GM20431 (cell line): Measurements from ENCODE around the gene SYNGR3.
"Not testable (repeated sequence)": the region's sequence is repeated elsewhere in the genome, so short reads cannot be mapped to it uniquely, and the experiment has no call there.

Experiments
- in situ Hi-C: fragments of 300-500 bp; cut with MseI, MboI; formaldehyde crosslinking; loops from one replicate; pipeline ENCODE4 v1.15.0; 2020; ENCODE audit warnings: low sequenced_read_pairs; ENCODE audit not compliant: unreplicated experiment

Gene SYNGR3

DNA sequence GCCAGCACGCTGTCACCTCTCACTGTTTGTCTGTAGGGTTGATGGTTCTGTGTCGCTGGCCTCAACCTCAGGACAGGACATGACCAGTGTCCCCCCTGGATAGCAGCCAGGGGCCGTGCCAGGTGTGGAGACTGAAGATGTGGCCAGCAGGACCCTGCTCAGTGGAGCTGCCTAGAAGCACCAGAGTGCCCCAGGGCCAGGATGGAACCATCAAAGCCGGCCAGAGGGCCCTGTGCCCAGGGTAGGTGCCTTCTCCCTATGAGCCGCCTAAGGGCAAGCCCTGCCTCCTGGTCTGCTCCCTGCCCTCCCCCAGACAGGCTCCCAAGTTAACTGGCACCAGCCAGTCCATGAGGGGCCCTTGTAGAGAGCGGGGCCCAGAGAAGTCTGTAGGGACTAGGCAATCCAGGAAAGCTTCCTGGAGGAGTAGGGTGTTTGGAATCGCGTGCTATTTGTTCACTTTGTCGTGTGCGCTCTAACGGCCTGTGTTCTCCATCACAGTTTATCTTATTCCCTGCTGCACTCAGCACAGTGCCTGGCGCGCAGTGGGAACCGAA, 31.0 kb upstream of the SYNGR3 start:
- in situ Hi-C loops, result no loop called here

DNA sequence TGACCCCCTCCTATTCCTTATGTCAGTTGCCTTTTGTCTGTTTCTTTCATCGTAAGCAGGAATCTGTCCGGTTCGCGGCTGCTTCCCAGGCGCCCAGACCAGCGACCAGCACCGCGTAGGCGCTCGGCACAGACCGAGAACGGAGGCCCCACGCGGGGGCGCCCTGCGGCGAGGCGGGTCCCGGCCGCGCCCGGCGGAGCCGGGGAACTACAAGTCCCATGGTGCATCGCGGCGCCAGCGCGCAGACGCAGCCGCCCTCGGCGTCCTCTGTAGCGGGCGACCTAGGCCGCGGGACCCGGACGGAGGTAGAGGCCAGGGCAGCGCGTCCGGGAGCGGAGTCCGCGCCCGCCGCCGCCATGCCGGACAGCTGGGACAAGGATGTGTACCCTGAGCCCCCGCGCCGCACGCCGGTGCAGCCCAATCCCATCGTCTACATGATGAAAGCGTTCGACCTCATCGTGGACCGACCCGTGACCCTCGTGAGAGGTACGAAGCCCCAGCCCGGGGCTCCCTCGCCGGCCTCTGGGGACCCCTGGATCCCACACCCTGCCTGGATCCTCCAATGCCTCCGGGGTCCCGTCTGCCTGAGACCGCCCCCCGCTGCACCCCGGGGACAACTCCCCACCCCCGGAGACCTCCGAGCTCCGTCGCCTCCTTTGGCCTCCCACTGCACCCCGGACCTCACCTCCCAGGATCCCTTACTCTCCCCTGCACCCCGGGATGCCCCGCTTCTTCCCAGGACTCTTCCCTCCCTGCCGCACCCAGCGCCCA, 30.3 kb upstream of the SYNGR3 start, which contains the start of gene NDUFB10:
Gene NDUFB10, plus strand, starts transcription at position 270 of the 771 bp plus-strand sequence. Its CDS starts 87 bp downstream, at position 357.
- in situ Hi-C loops, result no loop called here

DNA sequence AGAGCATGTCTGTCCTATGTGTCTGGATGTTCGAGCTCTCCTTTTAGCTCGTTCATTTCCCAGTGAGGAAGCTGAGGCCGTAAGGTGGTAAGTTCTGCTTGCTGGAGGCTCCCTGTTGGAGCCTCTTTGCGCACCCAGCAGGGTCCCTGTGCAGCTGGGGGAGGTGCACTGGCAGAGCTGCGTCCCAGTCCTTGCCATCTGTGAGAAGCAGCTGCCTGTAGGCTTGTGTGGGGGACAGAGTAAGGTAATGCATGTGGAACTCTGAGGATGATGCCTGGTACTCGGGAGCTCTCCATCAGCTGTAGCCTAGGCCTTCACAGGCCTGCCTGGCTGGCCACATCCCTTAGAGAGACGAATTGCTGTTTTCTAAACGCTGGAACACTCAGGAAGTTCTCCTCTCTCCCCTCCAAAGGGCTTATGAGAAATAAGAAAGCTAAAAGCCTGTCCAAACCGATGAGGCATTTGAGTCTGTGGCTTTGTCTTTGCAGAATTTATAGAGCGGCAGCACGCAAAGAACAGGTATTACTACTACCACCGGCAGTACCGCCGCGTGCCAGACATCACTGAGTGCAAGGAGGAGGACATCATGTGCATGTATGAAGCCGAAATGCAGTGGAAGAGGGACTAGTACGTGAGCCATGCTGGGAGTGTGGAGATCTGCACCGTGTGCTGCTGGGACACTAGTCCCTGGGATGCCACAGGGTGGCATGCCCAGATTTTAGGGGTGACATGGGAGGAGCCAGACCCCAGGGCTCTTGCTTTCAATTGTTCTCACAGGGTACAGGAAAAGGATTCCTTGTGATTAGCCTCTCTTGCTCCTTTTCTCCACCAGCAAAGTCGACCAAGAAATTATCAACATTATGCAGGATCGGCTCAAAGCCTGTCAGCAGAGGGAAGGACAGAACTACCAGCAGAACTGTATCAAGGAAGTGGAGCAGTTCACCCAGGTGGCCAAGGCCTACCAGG, 28.8 kb upstream of the SYNGR3 start:
- in situ Hi-C loops, result no loop called here

DNA sequence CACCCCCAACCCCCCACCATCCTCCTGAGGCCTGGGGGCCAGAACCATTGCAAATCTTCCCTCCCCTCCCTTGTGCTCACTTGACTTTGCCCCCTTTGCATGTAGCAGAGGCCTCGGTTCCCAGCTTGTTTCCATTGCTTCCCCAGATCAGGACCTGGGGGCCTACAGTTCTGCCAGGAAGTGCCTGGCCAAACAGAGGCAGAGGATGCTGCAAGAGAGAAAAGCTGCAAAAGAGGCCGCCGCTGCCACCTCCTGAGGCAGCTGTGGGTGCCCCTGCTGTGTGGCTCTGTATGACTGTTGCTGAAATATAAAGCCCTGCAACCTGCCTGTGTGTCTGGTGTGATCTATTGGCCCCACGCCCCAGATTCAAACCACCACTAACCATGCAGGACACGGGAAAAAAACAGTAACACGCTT, 28.1 kb upstream of the SYNGR3 start:
- in situ Hi-C loops, result no loop called here

DNA sequence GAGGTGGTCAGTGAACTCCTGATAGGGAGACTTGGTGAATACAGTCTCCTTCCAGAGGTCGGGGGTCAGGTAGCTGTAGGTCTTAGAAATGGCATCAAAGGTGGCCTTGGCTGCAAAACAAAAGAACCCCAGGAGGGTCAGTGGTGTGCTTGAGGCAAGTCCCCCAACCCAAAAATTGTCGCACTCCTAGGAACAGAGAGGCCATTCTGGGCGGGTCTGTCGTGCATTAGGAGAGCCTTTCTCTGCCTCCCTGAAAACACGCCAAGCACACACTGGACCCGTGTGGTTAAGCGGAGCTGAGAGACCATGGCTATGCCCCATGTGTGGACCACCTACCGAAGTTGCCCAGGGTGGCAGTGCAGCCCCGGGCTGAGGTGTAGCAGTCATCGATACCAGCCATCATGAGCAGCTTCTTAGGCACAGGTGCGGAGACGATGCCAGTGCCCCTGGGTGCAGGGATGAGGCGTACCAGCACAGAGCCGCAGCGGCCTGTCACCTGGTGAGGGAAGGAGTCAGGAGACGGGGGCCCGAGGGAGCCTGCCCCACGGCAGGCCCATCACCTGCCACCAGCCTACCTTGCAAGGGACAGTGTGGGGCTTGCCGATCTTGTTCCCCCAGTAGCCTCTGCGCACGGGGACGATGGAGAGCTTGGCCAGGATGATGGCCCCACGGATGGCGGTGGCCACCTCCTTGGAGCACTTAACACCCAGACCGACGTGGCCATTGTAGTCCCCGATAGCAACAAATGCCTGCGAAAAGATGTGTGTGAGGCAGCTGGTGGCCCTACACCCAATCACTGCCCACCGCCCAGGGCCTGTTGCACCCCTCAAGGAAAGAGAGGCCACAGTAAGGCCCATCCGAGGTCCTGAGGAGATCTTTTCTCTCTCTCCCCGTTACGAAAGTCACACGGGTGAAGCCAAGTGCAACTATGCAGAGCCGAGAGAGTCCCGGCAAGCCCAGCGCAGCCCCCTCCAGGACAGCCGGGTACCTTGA, 27.3 kb upstream of the SYNGR3 start:
- in situ Hi-C loops, result not testable (repeated sequence)

DNA sequence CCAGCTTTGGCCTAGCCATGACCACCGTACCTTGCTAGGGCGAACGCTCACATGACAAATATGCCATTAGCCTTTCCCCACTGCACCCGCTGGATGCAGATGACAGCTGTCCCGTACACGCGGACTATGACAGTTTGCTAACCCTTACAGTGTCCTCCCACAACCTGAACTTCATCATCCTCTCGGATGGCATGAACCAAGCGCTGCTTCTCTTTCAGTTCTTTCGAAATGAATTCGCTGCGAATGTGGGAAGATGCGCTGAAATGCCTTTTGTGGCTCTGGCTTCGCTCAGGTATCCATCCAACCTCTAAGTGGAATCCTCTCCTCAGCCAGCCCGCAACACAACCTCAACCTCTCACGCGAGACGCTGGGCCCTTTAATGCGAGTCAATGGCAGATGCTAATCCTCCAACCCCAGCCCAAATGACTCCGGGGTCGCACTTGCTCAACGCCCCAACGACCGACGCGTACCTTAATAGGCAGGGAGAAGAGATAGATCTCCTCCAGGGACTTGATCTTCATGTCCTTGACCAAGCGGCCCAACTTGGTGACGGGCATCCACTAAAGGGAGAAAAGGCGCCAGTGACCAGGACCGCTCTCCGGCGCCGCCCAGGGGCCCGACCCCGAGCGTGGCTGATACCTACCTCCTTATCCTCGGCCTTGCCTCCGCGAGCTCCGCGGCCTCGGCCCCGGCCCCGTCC, 25.8 kb upstream of the SYNGR3 start:
- in situ Hi-C loops, result no loop called here

DNA sequence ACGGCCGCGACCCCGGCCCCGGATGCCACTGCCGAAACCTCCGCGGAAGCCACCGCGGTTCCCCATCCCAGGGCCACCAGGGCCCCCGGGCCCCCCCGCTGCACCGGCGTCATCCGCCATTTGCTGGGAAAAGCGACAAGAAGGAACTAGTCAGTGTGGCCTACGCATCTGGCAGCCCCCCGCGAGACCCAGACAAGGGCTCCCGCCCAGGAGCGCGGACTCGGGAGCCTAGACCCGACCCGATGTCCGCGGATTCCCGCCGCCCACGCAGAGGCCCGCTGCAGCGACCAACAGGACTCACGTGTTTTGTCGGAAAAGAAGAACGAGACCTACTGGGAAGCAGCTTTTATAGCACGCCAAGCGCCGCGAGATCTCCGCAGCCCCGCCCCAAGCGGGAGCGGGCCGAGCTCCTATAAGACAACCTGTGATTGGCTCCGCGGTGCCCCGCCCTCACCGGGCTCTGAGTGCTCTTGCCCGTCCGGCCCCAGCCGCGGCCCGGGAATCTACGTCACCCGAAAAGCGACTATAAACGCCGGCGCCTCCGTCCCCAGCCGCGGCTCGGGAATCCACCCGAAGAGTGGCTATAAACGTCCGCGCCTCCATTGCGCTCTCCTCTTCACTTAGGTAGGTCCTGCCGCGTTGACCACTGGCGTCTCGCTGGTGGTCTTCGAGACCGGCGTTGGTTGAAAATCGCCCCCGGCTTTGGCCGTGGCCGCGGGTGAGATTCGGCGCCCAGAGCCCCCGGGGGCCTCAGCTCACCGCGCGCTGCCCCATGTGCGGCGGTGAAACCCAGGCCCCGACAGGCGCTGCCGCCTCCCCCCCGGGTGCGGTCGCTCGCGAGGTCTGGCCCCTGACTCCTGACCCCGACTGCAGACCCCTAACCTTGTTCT, 25.0 kb upstream of the SYNGR3 start, which contains the start of gene RPS2:
Gene RPS2, minus strand, starts transcription at position 321 of the 890 bp plus-strand sequence. Its CDS starts 201 bp downstream, at position 120.
- in situ Hi-C loops, result no loop called here

DNA sequence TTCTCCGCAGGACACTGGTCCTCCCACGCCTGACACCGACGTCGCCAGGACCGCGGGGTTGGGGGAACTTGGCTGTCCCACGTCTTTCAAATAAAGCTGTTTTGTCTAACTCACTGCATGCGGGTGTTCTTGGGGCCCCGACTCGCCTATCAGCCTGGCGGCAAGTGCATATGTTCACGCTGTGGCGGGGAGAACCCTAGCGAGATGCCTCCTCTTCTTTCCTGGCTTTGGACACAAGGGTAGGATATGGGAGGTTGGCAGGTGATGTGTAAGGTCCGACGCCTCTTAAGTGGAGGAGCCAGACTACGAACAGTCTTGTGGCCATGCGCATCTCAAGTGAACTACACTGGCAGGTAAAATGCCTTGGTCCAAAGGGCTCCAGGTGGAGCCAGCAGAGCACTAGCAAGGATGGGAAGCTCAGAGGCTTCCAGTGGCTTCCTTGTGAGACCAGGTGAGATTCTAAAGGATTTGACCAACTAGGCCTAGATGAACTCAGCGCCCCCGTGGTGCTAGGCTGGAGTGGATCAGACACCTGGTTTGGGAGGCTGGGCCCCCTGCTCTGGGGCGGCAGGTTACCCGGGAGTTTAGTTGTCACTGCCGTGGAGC, 24.3 kb upstream of the SYNGR3 start:
- in situ Hi-C loops, result no loop called here

DNA sequence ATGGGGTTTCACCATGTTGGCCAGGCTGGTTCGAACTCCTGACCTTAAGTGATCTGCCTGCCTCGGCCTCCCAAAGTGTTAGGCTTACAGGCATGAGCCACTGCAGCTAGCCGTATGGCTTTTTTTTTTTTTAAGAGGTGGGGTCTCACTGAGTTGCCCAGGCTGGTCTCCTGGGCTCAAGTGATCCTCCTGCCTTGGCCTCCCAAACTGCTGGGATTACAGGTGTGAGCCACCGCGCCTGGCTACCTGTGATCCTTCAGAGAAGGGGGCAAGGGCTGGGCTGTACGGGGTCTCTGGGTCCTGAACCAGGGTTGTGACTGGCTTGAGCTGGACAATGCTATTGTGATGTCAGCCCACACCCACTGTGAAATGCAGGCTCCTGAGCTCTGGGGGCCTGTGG, 23.3 kb upstream of the SYNGR3 start, which contains the start of gene RNF151:
Gene RNF151, plus strand, starts transcription at position 397 of the 400 bp plus-strand sequence. CDS start 26 bp downstream, outside the sequence.
- in situ Hi-C loops, result no loop called here

DNA sequence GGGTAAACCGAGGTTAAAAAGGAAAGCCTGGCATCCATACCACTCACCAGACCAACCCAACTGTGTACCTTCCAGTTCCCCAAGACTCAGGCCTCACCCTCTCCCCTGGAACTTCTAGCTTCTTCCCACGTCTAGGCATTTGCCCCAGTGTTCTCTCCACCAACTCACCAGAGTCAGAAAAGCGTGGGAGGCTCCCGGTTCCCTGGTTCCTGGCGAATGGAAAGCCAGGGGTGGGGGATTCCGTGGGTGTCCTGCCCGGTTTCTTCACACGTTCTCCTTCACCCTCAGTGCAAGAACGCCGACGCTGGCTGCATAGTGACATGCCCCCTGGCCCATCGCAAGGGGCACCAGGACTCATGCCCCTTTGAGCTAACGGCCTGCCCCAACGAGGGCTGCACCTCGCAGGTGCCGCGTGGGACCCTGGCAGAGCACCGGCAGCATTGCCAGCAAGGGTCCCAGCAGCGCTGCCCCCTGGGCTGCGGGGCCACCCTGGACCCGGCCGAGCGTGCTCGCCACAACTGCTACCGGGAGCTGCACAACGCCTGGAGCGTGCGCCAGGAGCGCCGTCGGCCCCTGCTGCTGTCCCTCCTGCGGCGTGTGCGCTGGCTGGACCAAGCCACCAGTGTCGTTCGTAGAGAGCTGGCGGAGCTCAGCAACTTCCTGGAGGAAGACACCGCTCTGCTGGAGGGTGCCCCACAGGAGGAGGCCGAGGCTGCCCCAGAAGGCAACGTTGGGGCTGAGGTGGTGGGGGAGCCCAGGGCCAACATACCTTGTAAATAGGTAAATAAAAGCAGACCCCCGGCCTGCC, 21.4 kb upstream of the SYNGR3 start:
- in situ Hi-C loops, result no loop called here

DNA sequence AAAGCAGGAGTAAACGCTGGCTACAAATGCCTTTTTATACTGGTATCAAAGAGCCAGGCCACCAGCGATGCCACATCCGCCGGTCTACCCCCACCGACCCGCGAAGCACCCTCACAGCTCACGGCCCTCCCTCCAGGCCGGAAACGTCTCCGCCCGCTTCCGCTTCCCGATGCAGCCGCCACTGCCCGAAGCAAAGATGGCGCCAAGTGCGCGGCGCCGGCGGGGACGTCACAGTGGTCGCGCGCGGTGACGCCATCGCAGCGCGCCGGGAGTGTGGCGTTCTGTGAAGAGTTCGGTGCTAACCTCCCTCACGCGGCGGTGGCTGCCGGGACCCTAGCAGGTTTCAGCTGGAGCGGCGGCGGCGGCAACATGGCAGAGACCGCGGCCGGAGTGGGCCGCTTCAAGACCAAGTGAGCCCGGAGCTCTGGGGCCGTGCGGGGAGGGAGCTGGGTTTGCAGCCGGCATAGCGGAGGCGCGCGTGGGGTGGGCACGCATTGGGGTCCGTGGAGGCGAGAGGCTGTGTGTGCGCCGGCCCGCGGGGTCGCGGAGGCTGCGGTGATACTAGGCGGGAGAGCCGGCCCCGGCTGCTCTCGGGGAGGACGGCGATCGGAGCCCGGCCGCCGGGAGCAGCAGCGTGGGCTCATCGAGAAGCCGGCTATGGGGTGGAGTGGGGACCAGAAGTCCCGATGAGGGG, 17.8 kb upstream of the SYNGR3 start, which contains the start of gene TBL3:
Gene TBL3, plus strand, starts transcription at position 258 of the 694 bp plus-strand sequence. Its CDS starts 112 bp downstream, at position 370.
- in situ Hi-C loops, result no loop called here

DNA sequence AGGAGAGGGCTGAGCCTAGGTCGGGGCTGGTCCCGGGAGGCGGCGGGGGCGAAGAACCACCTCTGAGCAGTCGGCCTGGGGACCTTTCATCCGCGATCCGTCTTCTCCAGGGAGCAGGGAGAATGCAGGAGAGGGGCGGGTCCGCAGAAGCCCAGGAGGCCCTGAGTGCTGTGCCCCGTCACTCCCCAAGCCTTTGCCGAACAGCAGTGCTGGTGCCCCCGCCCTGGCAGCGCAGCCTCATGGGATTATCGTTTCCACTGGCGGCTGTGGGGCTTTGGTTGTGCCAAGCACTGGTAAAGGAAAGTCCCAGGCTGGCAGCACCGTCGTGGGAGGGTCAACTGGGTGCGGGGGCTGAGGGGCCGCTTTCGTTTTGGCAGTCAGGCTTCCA, 17.3 kb upstream of the SYNGR3 start:
- in situ Hi-C loops, result no loop called here

DNA sequence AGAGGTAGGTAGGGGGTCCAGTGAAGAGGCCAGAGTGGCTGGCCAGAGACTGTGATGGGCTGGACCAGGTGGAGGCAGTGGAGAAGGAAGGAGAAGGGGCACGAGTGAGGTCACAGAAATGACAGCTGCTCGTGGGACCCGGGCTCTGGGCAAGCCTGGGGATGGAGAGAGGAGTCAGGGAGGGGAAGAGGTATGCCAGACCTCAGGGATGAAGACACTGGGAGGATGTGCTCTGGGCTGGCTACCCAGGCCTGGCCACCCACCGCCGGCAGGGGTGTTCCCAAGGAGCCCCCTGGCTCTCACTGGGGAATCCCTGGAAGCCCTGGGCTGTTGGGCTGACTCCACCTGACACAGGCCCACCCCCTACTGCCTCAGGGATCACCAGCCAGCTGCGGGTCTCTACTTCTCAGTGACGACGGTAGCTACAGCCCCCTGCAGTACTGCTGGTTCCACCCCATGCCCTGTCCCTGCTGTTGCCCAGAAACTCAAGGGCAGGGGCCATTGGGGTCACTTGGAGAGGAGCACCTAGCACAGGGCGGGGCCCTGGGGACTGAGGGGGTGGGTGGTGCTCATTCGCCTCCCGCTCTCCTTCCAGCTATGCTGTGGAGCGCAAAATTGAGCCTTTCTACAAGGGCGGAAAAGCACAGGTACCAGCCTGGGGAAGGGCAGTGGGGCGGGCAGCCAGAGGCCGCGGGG, 16.2 kb upstream of the SYNGR3 start:
- in situ Hi-C loops, result no loop called here

DNA sequence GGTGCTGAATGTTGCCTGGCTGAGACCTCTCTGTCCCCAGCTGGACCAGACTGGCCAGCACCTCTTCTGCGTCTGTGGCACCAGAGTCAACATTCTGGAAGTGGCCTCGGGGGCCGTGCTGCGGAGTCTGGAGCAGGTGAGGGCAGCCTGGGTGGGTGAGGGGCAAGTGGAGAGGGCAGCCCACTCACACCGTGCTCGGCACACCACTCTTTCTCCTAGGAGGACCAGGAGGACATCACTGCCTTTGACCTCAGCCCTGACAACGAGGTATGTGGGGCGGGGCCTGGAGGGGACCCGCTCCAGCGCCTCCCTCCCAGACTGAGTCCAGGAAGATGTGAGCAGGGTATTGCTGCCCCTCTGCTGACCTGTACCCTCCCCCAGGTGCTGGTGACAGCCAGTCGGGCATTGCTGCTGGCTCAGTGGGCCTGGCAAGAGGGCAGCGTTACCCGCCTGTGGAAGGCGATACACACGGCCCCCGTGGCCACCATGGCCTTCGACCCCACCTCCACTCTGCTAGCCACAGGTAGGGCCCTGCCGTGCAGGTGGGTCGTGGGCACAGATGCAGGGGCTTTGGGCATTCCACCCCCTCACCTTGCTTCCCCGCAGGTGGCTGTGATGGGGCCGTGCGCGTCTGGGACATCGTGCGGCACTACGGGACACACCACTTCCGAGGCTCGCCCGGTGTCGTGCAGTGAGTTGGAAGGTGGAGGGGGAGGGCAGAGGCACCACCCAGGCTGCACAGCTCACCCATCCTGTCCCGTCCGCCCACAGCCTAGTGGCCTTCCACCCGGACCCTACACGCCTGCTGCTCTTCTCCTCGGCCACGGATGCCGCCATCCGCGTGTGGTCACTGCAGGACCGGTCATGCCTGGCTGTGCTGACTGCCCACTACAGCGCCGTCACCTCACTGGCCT, 15.4 kb upstream of the SYNGR3 start:
- in situ Hi-C loops, result no loop called here
